NOMO-1 treated with dmso at 0.1 percent for 144 hours (cell line): ENCODE results near the gene LGALS3BP.
"Not testable (repeated sequence)": the region's sequence is repeated elsewhere in the genome, so short reads cannot be mapped to it uniquely, and the experiment has no call there.

Experiments used
- DNase-seq: peaks from one replicate; lab custom pipeline; 2025; ENCODE audit not compliant: unreplicated experiment; lab: John Stamatoyannopoulos, UW

LGALS3BP gene

DNA sequence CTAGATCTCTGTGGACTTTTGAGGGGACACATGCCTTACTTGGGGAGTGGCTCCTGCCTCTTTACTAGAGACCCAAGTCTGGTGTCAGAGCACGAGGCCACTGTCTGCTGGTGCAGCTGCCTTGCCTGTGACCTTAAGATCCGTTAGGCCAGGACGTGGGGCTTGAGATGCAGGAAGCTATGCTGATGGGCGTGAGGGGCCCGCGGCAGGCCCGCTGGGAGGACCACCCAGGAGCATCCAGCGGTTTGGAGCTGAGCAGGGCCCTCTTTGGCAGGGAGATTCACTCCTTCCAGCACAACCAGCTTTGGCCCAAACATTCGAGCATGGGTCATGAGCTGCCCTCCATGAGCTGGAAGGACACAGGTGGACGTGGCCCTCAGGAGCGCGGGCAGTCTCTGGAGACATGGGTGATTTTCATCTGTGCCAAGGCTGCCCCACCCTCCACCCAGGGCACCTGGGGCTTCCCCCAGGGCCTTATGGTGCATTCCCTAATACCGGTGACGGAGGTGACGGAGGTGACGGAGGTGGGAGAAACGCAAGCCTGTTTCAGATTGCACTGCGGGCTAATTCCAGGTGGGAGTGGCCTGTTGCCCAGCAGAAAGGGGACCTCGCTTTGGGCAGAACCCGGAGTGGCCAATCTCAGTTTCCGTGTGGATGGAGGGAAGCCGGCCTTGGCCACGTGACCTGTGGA is 12.7 kb downstream of the LGALS3BP start:
- no peak for DNase-seq

DNA sequence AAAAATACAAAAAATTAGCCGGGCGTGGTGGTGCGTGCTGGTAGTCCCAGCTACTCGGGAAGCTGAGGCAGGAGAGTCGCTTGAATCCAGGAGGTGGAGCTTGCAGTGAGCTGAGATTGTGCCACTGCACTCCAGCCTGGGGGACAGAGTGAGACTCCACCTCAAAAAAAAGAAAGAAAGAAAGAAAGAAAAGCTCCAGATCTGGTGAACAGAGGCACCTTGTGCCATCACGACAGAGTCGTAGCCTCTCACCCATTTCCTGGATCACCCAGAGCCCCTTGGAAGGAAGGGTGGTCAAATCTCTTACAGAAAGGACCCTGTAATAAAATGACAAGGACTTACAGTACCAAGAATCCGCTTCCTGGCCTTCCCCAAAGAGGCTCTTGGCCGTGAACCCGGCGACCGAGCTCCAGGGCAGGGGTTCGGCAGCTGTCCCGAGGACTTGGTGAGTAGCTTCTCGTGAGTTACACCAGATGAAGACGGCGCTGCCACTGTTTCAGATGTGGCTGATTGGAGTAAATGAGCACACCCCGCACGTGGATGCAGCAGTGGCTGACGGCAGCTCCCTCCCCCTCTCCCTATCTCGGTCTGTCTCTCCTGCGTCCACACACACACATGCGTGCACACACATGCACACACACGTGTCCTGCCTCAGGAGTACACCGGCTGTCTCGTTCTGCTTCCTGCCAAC is 13.5 kb downstream of the LGALS3BP start:
- DNase-seq = no peak

DNA sequence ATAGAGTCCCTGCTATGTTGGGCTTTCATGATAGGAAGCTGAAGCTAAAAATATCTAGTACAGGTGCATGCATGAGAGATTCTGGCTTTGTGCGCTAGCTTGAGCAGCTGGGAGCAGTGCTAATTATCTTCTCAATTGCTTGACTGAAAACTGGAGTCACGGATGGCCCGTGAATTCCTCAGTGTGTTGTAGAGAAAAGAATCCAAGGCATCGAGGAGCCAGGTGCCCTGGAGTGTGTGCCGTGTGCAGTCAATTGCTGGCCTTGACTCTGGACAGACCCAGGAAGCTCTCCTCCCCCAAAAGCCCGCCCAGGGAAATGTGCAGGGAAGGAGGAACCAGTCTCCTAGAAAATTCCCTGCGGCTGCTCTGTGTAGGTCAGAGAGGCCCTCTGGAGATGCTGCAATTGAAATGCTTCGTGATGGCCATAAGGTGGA is 14.2 kb downstream of the LGALS3BP start:
- DNase-seq = no peak

DNA sequence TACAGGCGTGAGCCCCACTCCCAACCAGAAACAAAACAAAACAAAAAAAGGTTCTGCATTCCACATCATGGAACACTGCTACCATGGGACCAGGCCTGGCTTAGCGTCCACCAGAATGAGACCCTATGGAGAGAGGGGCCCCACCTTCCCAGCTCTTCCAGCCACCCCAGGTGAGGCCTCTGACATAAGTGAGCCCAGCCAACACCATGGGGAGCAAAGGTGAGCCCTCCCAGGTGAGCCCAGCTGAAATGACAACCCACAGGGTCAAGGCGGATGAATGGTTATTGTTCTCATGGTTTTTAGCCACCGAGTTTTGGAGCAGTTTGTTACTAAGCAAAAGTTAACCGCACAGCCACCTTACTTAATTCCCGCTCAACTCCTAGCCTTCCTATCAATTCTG is 16.3 kb downstream of the LGALS3BP start:
- DNase-seq = no peak

DNA sequence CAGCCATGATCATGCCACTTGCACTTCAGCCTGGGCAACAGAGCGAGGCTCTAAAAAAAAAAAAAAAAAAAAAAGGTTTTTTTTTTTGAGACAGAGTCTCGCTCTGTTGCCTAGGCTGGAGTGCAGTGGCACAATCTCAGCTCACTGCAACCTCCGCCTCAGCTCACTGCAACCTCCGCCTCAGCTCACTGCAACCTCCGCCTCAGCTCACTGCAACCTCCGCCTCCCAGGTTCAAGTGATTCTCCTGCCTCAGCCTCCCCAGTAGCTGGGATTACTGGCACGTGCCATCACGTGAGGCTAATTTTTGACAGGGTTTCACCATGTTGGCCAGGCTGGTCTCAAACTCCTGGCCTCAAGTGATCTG is 16.8 kb downstream of the LGALS3BP start:
- not testable (repeated sequence) for DNase-seq

DNA sequence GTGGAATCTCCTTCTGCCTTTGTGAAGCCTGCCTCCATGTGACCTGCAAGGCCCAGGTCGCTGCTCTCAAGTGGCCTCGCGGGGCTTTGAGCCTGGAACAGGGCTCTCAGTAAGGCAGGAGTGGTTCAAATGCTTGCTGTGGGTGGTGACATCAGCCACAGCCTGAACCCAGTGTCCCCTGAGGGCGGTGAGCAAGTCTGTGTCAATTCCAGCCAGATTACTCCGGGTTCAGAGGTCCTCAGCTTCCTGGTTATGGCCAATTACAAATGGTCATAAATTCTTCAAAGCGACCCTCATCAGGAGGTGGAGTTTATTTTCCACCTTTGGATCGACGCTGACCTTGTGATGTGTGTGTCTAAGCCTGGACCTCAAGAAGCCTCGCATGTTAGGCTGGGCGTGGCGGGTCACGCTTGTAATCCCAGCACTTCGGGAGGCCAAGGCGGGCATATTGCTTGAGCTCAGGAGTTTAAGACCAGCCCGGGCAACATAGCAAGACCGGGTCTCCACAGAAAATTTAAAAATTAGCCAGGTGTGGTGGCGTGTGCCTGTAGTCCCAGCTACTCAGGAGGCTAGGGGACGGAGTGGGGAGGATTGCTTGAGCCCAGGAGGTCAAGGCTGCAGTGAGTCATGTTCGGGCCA is 17.3 kb downstream of the LGALS3BP start:
- DNase-seq = no peak

DNA sequence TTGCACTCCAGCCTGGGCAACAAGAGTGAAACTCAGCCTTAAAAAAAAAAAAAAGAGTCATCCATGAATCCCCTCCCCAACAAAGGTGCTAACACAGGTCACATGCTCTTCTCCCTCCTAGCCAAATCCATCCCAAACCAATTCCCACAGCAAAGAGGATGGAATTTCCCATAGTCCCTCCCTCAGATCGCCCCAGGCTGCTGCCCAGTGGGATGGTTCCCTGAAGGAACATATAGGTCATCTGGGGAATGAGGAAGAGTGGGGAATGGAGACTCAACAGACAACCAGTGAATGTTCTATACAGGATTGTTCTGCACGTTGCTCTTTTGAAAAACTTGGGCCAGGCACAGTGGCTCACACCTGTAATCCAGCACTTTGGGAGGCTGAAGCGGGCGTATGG is 18.2 kb downstream of the LGALS3BP start:
- DNase-seq = no peak

DNA sequence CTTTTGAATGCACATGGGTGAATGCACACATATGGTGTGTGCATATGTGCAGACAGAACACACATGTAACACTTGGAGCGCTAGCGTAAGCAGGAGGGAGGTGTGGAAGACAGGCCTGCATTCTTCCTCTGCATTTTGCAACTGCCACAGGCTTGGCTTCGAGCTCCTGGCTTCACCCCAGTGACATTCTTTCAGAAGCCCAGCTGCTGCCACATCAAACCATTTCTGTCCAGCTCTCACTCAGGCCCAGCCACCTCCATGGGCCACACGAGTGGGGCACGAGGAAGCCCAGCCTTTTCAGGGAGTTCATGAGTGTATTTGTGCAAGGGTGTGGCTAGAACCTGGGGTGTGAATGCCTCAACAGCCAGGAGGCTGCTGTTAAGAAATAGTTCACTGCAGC is 18.8 kb downstream of the LGALS3BP start:
- DNase-seq = no peak

DNA sequence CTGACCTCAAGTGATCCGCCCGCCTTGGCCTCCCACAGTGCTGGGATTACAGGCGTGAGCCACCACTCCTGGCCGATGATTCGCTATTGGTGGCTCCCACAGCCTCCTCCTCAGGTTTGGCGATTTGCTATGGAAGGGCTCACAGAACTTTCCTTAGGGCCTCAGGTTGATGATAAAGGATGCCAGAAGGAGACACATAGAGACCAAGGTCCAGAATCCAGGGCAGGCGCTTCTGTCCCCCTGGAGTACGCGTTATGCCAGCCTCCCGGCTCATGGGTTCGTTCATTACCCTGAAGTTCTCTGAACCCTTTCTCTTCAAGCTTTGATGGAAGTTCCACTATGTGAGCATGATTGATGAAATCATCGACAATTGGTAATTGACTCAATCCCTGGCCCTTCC is 19.9 kb downstream of the LGALS3BP start:
- DNase-seq = no peak

DNA sequence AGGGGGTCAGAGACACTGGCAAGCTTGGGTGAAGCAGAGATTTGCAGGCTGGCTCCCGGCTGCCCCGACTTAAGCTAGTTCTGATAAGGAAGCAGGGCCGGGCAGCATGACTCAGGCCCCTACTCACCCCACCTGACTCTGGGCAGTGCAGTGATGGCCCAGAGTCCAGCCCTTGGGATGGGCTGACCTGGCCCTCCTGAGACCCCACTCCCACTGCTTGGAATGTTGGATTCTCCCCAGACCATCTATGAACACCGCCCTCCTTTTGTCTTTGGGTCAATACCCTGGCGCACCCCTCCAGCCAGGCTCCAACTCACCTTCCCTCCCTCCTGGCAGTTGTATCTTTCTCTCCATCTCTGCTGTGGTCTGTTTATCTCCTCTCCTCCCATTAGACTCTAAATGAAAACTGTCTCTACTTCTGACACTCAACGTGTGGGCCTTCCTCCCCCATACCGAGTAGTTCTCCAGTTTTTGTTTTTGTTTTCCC is 21.0 kb downstream of the LGALS3BP start:
- no peak for DNase-seq

DNA sequence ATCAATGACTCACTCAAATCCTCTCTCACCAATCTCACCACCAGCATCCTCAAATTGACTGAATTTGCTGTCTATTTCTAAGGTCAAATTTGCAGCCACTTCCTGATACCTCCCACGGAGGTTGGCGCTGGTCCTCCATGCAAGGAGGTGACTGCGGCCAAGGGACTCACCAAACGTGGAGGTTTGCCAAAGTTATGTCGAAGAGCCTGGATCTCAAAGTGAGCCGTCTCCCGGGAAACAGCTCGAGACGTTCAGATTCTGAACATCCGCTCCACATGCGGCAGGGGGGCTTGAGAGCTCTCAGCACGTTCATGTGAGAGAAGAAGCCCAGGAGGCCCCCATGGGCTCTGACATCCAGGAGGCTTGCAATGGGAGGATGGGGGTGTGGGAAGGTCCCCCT is 22.6 kb downstream of the LGALS3BP start:
- DNase-seq = no peak

DNA sequence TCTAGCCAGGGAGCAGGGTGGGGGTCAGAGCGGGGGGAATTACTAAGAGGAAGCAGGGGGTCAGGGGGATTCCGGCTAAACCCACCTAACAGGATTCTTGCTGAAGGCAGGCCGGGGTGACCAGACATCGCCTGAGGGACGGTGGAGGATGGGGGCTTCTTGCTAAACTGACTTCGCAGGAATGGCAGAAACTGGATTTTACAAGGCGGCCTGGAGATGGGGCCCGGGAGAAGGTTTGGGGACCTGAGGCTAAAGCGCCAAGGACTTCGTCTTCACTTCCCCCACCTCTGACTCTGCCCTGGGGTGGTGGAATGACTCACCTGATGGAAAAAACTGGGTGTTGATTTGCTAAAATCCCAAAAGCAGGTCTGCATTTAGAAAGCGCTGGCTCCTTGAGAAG is 23.5 kb downstream of the LGALS3BP start:
- no peak for DNase-seq

DNA sequence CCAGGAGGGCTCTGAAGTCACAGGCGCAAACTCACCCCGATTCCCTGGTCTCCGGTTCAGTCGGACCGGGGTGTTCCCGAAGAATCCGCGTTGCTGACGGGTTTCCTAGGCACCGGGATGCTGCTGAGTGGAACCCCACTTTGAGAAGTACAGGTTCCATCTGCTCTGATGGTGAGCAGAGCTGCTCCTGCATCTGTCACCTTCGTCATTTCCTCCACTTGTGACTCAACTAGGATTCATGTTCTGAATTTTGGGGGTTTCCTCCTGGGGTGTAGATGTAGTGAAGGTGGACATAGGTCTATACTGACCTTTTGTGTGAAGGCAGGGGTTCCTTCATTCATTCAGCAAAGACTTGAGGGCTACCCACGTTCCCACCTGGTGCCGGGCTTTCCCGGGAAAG is 25.0 kb downstream of the LGALS3BP start:
- DNase-seq = no peak

DNA sequence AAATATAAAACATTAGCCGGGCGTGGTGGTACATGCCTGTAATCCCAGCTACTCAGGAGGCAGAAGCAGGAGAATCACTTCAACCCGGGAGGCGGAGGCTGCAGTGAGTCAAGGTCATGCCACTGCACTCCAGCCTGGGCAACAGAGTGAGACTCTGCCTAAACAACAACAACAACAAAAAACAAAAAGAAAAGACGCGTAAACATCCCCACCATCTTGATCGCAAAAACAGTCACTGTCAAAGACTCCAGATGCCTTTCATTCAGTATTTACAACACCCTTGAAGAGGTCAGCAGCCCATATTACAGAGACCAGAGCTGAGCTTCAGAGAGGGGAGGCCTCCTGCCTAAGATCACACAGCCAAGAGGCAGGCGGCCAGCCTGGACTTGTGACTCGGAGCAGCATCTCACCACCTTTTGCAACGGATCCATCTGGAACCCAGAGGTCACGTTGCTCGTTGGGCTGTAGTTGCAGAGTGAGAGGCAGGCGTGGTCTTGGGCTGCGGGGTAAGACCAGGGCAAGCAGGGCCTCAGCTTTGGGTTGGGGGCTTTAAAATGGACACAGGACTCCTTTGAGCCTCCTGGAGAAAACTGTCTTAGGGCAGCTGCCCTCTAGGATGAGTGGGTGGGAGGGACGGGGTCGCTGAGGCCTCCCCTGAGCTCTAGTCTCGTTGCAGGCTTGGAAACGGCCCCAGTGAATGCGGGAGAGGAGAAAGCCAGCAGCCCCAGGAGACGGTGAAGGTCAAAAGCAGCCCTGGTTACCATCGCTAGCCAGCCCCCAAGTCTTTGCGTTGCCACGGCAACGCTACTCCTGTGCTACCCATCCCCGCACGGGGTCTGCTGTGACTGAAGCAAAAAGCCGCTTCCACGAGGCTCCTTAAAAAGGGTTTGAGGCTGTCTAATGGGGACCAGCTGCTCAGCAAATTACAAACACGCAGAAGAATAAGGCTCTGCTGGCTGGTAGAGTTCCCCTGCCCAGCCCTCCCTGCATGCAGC is 26.1 kb downstream of the LGALS3BP start:
- no peak for DNase-seq

DNA sequence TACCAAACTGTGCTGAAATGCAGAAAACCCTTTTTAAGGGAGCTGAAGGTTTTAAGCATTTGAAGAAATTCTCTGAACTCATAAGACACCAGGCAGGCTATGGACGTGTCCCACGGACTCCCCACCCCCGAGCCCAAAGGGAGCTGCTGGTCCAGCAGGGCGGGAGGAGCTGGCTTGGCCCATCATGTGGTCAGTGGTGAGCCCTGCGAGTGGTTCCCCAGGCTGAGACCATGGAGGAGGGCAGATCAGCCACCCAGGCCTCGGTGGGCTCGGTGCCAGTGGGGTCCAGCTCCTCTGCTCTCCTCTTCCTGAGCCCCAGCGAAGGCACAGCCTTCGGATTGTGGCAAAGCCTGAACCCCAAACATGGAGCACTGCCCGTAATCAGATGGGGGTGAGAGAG is 27.0 kb downstream of the LGALS3BP start:
- no peak for DNase-seq

DNA sequence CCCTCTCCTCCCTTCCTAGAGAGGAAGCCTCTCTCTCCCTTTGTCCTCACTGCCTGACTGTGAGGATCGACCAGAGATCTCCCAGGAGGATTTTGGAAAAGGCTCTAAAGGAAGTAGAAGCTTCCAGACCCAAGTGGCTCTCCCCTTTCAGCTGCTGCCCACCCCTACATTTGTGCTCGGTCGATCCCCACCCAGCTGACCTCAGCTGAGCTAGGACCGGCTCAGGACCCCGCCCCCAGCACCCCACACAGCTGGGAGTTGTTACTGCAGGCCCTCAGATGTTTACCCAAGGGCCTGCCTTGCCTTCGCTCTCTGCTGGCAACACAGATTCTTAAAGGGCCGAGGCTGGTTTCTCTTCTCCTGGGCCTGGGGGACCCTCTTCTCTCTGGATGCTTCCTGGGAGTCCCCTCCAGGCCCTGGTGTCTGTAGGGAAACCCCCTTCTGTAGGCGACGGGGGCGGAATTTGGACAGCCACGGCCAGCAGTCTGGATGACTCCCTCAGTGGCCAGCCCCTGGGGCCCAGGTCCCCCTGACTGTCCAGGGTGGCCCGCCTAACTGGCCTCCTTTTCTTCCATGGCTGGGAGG is 27.7 kb downstream of the LGALS3BP start:
- no peak for DNase-seq

DNA sequence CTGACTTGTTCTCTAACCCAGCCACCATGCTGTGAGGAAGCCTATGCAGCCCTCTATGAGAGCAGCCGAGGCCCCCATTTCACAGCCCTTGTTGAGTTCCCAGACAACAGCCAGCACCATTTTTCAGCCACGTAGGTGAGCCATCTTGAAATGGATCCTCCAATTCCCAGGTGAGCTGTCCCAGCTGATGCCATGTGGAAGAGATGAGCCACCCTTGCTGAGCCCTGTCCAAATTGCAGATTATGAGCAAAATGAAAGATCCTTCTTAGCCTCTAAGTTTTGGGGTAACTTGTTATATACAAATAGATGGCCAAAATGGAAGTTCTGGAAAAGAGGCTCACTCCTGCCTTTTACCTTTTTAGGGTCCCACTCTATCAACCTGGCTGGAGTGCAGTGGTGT is 28.9 kb downstream of the LGALS3BP start:
- no peak for DNase-seq

DNA sequence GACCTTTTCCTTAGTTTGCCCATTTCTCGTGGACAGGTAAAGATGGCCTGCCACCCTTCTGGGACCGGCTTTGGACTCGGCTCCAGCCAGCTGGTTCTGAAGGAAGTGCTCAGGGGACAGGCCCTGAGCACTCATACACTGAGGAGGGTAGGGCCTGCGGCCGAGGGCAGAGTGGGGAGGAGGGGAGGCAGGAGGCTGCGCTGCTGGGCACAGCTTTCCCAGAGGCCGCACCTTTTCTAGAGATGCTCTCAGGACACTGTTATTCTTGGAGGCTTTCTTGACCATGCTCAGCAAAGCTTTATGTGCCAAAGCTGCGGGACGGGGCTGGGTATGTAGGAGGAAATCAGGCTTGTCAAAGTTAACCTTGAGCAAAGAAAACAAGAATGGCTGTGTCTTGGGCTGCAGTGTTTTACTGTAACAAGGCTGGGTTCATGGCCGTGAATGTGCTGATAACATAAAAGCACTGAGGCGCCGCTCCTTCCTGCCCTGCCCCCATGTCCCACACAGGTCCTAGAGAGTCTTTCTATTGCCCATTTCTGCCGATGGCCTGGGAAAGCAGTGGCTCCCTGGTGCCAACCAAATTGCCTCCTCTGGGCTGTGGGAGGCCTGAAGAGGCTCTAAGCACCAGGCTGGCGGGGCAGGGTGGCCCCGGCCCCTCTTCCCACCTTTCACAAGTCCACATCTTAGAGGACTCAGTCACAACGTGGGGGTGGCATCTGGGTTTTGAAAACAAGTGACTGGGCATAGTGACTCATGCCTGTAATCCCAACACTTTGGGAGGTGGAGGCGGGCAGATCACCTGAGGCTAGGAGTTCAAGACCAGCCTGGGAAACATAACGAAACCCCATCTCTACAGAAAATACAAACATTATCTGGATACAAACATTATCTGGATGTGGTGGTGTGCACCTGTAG is 32.2 kb downstream of the LGALS3BP start:
- no peak for DNase-seq

DNA sequence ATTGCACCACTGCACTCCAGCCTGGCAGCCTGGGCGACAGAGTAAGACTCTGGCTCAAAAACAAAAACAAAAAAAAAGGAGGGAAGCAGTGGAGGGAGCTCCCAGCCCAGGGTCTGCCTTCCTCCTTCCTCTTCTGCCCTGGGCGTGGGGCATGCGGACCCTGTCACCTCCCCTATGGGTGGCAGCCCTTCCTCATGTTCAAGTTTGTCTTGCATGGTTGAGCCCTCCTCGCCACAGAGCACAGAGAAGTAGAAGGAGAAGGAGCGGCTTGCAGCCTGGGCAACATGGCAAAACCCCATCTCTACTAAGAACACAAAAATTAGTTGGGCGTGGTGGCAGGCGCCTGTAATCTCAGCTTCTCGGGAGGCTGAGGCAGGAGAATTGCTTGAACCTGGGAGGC is 33.1 kb downstream of the LGALS3BP start:
- DNase-seq = no peak

DNA sequence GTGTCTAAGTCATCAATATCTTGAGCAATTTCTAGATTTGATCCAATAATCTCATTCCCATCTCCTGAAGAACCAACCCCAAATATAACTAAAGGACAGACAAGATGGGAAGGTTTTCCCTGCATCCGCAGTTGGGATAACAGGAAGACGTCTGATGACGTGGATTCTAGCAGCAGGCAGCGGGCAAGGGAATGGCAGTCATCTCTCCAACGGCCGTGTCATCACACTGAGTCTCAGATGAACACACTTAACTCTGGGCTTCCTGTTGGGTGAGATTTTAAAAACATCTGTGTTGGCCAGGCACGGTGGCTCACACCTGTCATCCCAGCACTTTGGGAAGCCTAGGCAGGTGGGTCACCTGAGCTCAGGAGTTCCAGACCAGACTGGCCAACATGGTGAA is 33.6 kb downstream of the LGALS3BP start:
- DNase-seq = no peak
